Measurements from ENCODE around the gene ZSCAN26.
"Not testable (repeated sequence)": the region's sequence is repeated elsewhere in the genome, so short reads cannot be mapped to it uniquely, and the experiment has no call there.

The ZSCAN26 gene

GRCh38 chr6:28267695-28268059, 734 bp downstream of the ZSCAN26 start:
- H2AFZ ChIP-seq (ENCODE audit: low read depth, low read length) = peak overlapping the region; percentile 86
- H3K9me3 ChIP-seq (ENCODE audit: low read length) = no peaks in the 10 kb centered on the region
- peak overlapping the region; percentile 89 for H3K4me3 ChIP-seq (ENCODE audit: low read length)
- H3K36me3 ChIP-seq (ENCODE audit: insufficient read depth, low read length) = peaks cover 17% of the 10 kb centered on the region
- peaks cover 14% of the 10 kb centered on the region for H3K4me1 ChIP-seq (ENCODE audit: insufficient read depth, low read length)
- no peaks in the 10 kb centered on the region for H3K27me3 ChIP-seq (ENCODE audit: insufficient read depth, low read length)

GRCh38 chr6:28269492-28269891, 2.5 kb downstream of the ZSCAN26 start:
- Histone ChIP-seq H2AFZ (ENCODE audit: low read depth, low read length) (no peak overlapping the region), H3K4me3 (ENCODE audit: low read length) (no peak overlapping the region), H3K9me3 (ENCODE audit: low read length) (no peaks in the 10 kb centered on the region)

GRCh38 chr6:28274888-28275287, 7.9 kb downstream of the ZSCAN26 start:
- Histone ChIP-seq H2AFZ (ENCODE audit: low read depth, low read length) (no peak overlapping the region), H3K9me3 (ENCODE audit: low read length) (no peaks in the 10 kb centered on the region), H3K4me3 (ENCODE audit: low read length) (no peak overlapping the region), H3K4me1 (ENCODE audit: insufficient read depth, low read length) (no peaks in the 10 kb centered on the region), H3K27me3 (ENCODE audit: insufficient read depth, low read length) (no peaks in the 10 kb centered on the region), H3K36me3 (ENCODE audit: insufficient read depth, low read length) (peaks cover 62% of the 10 kb centered on the region)

More at GRCh38 chr6:28269492-28269891, 2.5 kb downstream of the ZSCAN26 start:
- Histone ChIP-seq H3K4me1 (ENCODE audit: insufficient read depth, low read length) (peaks cover 14% of the 10 kb centered on the region), H3K36me3 (ENCODE audit: insufficient read depth, low read length) (peaks cover 31% of the 10 kb centered on the region), H3K27me3 (ENCODE audit: insufficient read depth, low read length) (no peaks in the 10 kb centered on the region)

DNA sequence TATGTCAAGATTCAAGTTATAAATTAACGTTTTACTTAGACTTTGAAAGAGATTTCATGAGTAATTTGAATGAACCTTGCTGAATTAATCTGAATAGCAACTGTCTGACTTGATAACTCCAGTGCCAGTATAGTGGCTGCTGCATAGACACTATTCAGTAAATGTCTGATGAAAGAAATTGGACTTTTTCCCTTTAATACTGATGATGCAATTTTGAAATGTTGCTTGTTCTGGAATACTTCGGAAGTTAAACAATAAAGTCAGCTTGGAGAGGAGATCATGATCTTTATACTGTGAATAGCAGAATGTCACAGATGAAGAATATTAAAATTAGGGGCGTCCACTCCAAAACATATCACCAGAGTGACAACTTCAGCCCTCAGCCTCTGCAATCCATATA, 10.8 kb downstream of the ZSCAN26 start:
- Histone ChIP-seq H3K9me3 (ENCODE audit: low read length) (no peaks in the 10 kb centered on the region), H3K27me3 (ENCODE audit: insufficient read depth, low read length) (no peaks in the 10 kb centered on the region), H3K4me1 (ENCODE audit: insufficient read depth, low read length) (peaks cover 4% of the 10 kb centered on the region), H3K4me3 (ENCODE audit: low read length) (no peak overlapping the region), H2AFZ (ENCODE audit: low read depth, low read length) (no peak overlapping the region), H3K36me3 (ENCODE audit: insufficient read depth, low read length) (peaks cover 44% of the 10 kb centered on the region)

DNA sequence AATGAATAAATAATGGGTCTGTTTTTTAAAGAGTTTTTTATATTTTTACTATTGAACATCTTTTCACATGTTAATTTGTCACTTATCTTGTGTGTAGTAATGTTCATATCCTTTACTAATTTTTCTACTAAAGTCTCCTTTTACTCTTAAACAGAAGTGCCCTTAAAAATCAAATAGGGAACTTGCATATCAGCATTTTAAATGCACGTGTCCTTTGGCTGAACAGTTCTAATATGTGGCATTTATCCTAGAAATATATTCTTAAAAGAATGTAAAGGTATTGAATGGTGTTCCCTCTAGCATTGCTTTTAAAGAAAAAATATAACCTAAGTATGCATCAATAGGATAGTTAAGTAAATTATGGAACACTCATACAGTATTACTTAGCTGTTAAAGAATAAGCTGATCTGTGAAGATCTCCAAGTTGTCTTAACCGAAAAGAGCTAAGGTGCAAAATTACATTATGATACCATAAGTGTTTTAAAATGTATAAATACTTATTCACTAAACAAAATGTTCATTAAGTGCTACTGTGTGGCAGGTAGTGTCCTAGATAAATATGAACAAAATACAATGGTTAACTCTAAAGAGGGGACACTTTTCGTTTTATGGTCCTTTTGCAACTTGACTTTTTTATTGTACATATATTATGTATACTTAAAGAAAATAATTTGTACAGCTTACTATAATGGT, 13.8 kb downstream of the ZSCAN26 start:
- Histone ChIP-seq H3K9me3 (ENCODE audit: low read length) (no peaks in the 10 kb centered on the region), H3K27me3 (ENCODE audit: insufficient read depth, low read length) (no peaks in the 10 kb centered on the region), H3K4me1 (ENCODE audit: insufficient read depth, low read length) (peaks cover 6% of the 10 kb centered on the region), H2AFZ (ENCODE audit: low read depth, low read length) (peak overlapping the region; percentile 82), H3K36me3 (ENCODE audit: insufficient read depth, low read length) (peaks cover 39% of the 10 kb centered on the region), H3K4me3 (ENCODE audit: low read length) (peak overlapping the region; percentile 79)

GRCh38 chr6:28281288-28282064, 14.5 kb downstream of the ZSCAN26 start, which contains the start of gene PGBD1:
PGBD1 (plus strand) TSS chr6:28281572; CDS start chr6:28283814, 2,242 bp downstream.
- Histone ChIP-seq H2AFZ (ENCODE audit: low read depth, low read length) (peak within 1 kb of the TSS; percentile 82), H3K9me3 (ENCODE audit: low read length) (no peaks in the 10 kb centered on the region), H3K4me3 (ENCODE audit: low read length) (peak within 1 kb of the TSS; percentile 79), H3K36me3 (ENCODE audit: insufficient read depth, low read length) (peaks cover 37% of the 10 kb centered on the region), H3K27me3 (ENCODE audit: insufficient read depth, low read length) (no peaks in the 10 kb centered on the region), H3K4me1 (ENCODE audit: insufficient read depth, low read length) (peaks cover 6% of the 10 kb centered on the region)

- H2AFZ ChIP-seq (ENCODE audit: low read depth, low read length) = no peak overlapping the region
These were observed 16.0 kb downstream of the ZSCAN26 start for GRCh38 chr6:28282926-28283325.

DNA sequence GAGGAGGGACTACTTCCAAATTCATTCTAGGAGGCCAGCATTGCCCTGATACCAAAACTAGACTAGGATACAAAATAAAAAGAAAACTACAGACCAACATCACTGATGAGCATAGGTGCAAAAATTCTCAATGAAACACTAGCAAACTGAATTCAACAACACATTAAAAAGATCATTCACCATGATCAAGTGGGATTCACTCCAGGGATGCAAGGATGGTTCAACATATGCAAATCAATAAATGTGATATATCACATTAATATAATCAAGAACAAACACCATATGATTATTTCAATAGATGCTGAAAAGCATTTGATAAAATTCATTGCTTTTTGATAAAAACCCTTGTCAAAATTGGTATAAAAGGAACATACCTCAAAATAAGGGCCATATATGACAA, 24.6 kb downstream of the ZSCAN26 start:
- Histone ChIP-seq H3K36me3 (ENCODE audit: insufficient read depth, low read length) (peaks cover 50% of the 10 kb centered on the region), H2AFZ (ENCODE audit: low read depth, low read length) (no peak overlapping the region), H3K27me3 (ENCODE audit: insufficient read depth, low read length) (no peaks in the 10 kb centered on the region), H3K4me1 (ENCODE audit: insufficient read depth, low read length) (no peaks in the 10 kb centered on the region), H3K4me3 (ENCODE audit: low read length) (no peak overlapping the region), H3K9me3 (ENCODE audit: low read length) (peaks cover 10% of the 10 kb centered on the region)

More at GRCh38 chr6:28282926-28283325, 16.0 kb downstream of the ZSCAN26 start:
- H3K36me3 ChIP-seq (ENCODE audit: insufficient read depth, low read length) = peaks cover 38% of the 10 kb centered on the region
- peaks cover 6% of the 10 kb centered on the region for H3K4me1 ChIP-seq (ENCODE audit: insufficient read depth, low read length)
- peak overlapping the region; percentile 79 for H3K4me3 ChIP-seq (ENCODE audit: low read length)
- no peaks in the 10 kb centered on the region for H3K27me3 ChIP-seq (ENCODE audit: insufficient read depth, low read length)
- H3K9me3 ChIP-seq (ENCODE audit: low read length) = no peaks in the 10 kb centered on the region

DNA sequence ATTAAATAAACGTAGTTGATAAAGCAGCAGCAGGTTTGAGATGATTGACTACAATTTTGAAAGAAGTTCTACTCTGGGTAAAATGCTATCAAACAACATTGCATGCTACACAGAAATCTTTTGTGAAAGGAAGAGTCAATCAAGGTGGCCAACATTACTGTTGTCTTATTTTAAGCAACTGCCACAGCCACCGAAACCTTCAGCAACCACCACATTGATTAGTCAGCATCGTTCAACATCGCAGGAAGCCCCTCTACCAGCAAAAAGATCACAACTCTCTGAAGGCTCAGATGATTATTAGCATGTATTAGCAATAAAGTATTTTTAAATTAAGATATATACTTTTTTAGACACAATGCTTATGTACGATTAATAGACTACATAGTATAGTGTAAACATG, 28.4 kb downstream of the ZSCAN26 start:
- no peak overlapping the region for H2AFZ ChIP-seq (ENCODE audit: low read depth, low read length)
- no peaks in the 10 kb centered on the region for H3K4me1 ChIP-seq (ENCODE audit: insufficient read depth, low read length)
- peaks cover 45% of the 10 kb centered on the region for H3K36me3 ChIP-seq (ENCODE audit: insufficient read depth, low read length)

GRCh38 chr6:28296520-28297060, 29.6 kb downstream of the ZSCAN26 start:
- no peaks in the 10 kb centered on the region for H3K27me3 ChIP-seq (ENCODE audit: insufficient read depth, low read length)
- H3K9me3 ChIP-seq (ENCODE audit: low read length) = no peaks in the 10 kb centered on the region
- no peak overlapping the region for H3K4me3 ChIP-seq (ENCODE audit: low read length)

More for the DNA sequence above, 28.4 kb downstream of the ZSCAN26 start:
- H3K9me3 ChIP-seq (ENCODE audit: low read length) = peaks cover 4% of the 10 kb centered on the region
- H3K4me3 ChIP-seq (ENCODE audit: low read length) = no peak overlapping the region
- no peaks in the 10 kb centered on the region for H3K27me3 ChIP-seq (ENCODE audit: insufficient read depth, low read length)

DNA sequence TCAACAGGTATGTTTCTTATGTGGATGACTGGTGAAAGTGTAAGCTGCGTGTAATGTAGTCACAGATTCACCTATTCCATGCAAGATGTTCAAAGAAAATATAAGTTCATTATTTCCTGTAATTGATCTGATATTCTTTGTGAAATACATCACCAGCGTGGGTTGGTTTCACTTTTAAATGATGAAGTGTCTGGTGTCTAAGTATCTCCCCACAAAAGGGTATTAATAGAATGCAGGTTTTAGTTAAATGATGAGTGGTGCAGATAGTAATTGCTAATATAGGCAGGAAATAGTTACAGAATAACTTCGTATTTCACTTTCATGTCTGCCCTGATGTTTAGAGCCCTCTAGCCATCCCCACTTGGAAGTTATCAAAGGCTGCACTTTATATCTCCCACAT, 36.6 kb downstream of the ZSCAN26 start:
- H3K4me3 ChIP-seq (ENCODE audit: low read length) = no peak overlapping the region
- H3K27me3 ChIP-seq (ENCODE audit: insufficient read depth, low read length) = no peaks in the 10 kb centered on the region

More at GRCh38 chr6:28296520-28297060, 29.6 kb downstream of the ZSCAN26 start:
- H3K36me3 ChIP-seq (ENCODE audit: insufficient read depth, low read length) = peaks cover 55% of the 10 kb centered on the region
- H2AFZ ChIP-seq (ENCODE audit: low read depth, low read length) = no peak overlapping the region
- no peaks in the 10 kb centered on the region for H3K4me1 ChIP-seq (ENCODE audit: insufficient read depth, low read length)

DNA sequence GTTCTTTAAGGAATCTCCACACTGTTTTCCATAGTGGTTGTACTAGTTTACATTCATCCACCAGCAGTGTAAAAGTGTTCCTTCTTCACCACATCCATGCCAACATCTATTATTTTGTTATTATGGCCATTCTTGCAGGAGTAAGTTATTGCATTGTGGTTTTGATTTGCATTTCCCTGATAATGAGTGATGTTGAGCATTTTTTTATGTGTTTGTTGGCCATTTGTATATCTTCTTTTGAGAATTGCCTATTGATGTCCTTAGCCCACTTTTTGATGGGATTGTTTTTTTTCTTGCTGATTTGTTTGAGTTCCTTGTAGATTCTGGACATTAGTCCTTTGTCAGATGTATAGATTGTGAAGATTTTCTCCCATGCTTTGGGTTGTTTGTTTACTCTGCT, 39.4 kb downstream of the ZSCAN26 start:
- H3K27me3 ChIP-seq (ENCODE audit: insufficient read depth, low read length); H3K4me1 ChIP-seq (ENCODE audit: insufficient read depth, low read length); H2AFZ ChIP-seq (ENCODE audit: low read depth, low read length); H3K4me3 ChIP-seq (ENCODE audit: low read length); H3K9me3 ChIP-seq (ENCODE audit: low read length): not testable (repeated sequence)
- peaks cover 21% of the 10 kb centered on the region for H3K36me3 ChIP-seq (ENCODE audit: insufficient read depth, low read length)

More for the DNA sequence above, 36.6 kb downstream of the ZSCAN26 start:
- Histone ChIP-seq H3K4me1 (ENCODE audit: insufficient read depth, low read length) (no peaks in the 10 kb centered on the region), H3K9me3 (ENCODE audit: low read length) (peaks cover 2% of the 10 kb centered on the region), H3K36me3 (ENCODE audit: insufficient read depth, low read length) (peaks cover 40% of the 10 kb centered on the region), H2AFZ (ENCODE audit: low read depth, low read length) (no peak overlapping the region)

DNA sequence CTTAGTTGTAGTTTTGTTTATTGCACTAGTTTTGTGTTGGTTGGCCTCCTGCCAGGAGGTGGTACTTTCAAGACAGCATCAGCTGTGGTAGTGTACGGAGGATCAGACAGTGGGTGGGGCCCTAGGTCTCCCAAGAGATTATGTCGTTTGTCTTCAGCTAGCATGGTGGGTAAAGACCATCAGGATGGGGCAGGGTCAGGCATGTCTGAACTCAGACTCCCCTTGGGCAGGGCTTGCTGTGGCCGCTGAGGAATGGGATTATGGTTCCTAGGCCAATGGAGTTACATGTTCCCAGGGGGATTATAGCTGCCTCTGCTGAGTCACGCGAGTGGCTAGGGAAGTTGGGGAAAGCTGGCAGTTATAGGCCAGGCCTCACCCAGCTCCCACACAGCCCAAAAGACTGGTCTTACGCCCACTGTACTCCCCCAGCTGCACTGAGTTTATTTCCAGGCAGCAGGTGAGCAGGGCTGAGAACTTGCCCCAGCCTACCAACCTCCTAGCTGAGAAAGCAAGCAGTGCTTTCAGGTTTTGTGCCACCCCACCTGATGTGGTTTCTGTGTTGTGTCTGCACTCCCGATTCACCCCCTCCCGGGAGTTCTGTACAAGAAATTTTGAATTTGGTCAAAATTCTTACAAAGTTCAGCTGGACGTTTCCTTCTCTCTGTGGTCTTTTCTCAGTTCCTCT, 44.3 kb downstream of the ZSCAN26 start:
- no peaks in the 10 kb centered on the region for H3K4me1 ChIP-seq (ENCODE audit: insufficient read depth, low read length)
- H3K36me3 ChIP-seq (ENCODE audit: insufficient read depth, low read length) = peaks cover 4% of the 10 kb centered on the region
- H3K9me3 ChIP-seq (ENCODE audit: low read length) = no peaks in the 10 kb centered on the region
- H2AFZ ChIP-seq (ENCODE audit: low read depth, low read length) = no peak overlapping the region
- H3K4me3 ChIP-seq (ENCODE audit: low read length) = no peak overlapping the region
- no peaks in the 10 kb centered on the region for H3K27me3 ChIP-seq (ENCODE audit: insufficient read depth, low read length)

Measured in neuron (in vitro differentiated cells).